Measurements from ENCODE around the gene GLCCI1. TPM values are rescaled to one million over a fixed set of nuclear protein-coding genes. Genes with fewer than 3 reads are reported as not detected.
A peak's percentile ranks its signal among the peaks of the same experiment; 100 is the strongest.

Gene GLCCI1
- total and polyA plus RNA-seq, 2 of the 8 experiments (the other 6 are each of a cell fraction or from before 2014, with no cell fraction given): 12.4 to 27.7 TPM

- H4K8ac ChIP-seq (ENCODE audit: extremely low read depth, insufficient read depth, low read length): no peak overlapping the region
These were observed 144.1 kb downstream of the GLCCI1 start for GRCh38 chr7:8112685-8113084.

More at GRCh38 chr7:8112685-8113084, 144.1 kb downstream of the GLCCI1 start:
- Histone ChIP-seq H3K9me3 (ENCODE audit: insufficient read depth in 2 of 2, low read depth in 1 of 2, low read length in 1 of 2) (no peaks in the 10 kb centered on the region), H3K27me3 (replicated peaks in 1 of 4; ENCODE audit: control insufficient read depth in 3 of 4, extremely low read depth in 1 of 4, insufficient read depth in 3 of 4, low read length in 3 of 4) (no peaks in the 10 kb centered on the region), H2BK12ac (ENCODE audit: low read depth, low read length) (no peak overlapping the region), H3K4me2 (ENCODE audit: insufficient read depth in 1 of 2, low read depth in 2 of 2, low read length in 2 of 2) (no peak overlapping the region), H3K27ac (ENCODE audit: low read depth, low read length) (no peak overlapping the region), H2BK120ac (replicated peaks; ENCODE audit: low read depth, low read length) (peak overlapping the region; percentile 19), H3K79me2 (ENCODE audit: control insufficient read depth in 1 of 2, insufficient read depth in 2 of 2, low read length in 2 of 2) (no peaks in the 10 kb centered on the region), H2BK15ac (ENCODE audit: low read length) (no peak overlapping the region), H4K20me1 (replicated peaks in 1 of 2; ENCODE audit: control insufficient read depth in 1 of 2, insufficient read depth in 2 of 2, low read length in 2 of 2) (no peaks in the 10 kb centered on the region), H3K14ac (ENCODE audit: insufficient read length) (no peak overlapping the region), H3K23ac (ENCODE audit: insufficient read length) (no peak overlapping the region), H3K9ac (replicated peaks in 1 of 4; ENCODE audit: extremely low read depth in 1 of 4, low read depth in 3 of 4, low read length in 3 of 4) (no peak overlapping the region), H3K4me3 (ENCODE audit: extremely low read depth in 1 of 4, insufficient read depth in 2 of 4, low read depth in 3 of 4, low read length in 4 of 4) (no peak overlapping the region), H2AK5ac (ENCODE audit: low read depth, low read length) (no peak overlapping the region), H4K5ac (ENCODE audit: insufficient read length, low read depth, low read length) (no peak overlapping the region), H3K18ac (ENCODE audit: extremely low read depth, low read length) (no peak overlapping the region), H4K91ac (replicated peaks; ENCODE audit: insufficient read length, low read length) (no peak overlapping the region), H3K79me1 (ENCODE audit: low read depth, low read length) (no peaks in the 10 kb centered on the region), H2AFZ (ENCODE audit: low read length) (no peak overlapping the region), H3K36me3 (ENCODE audit: control insufficient read depth in 2 of 4, insufficient read depth in 4 of 4, low read length in 3 of 4) (no peaks in the 10 kb centered on the region; a peak in 1 of 8 replicates), H2BK20ac (ENCODE audit: low read length) (no peak overlapping the region), H3K4ac (replicated peaks; ENCODE audit: insufficient read length, low read depth, low read length) (no peak overlapping the region), H3K56ac (replicated peaks; ENCODE audit: insufficient read length, low read depth, low read length) (no peak overlapping the region), H2BK5ac (ENCODE audit: low read depth, low read length) (no peak overlapping the region), H3K23me2 (ENCODE audit: low read depth, low read length) (no peaks in the 10 kb centered on the region), H3K4me1 (replicated peaks in 1 of 4; ENCODE audit: control insufficient read depth in 3 of 4, insufficient read depth in 4 of 4, low read length in 3 of 4) (peaks cover 3 to 14% (median 8%) of the 10 kb centered on the region in 4 experiments; a peak in 4 of 7 replicates)
- DNase-seq (ENCODE audit: low read depth in 1 of 2, low spot score in 2 of 2) (no peak), FAIRE-seq (no peak)
- TF ChIP-seq KDM5A (IDR thresholded peaks at IDR 0.05; ENCODE audit: low read length): no peak
- TF ChIP-seq ASH2L (IDR thresholded peaks at IDR 0.05; ENCODE audit: low read length): no peak
- TF ChIP-seq TAF7 (optimal IDR thresholded peaks at IDR 0.05; ENCODE audit: borderline replicate concordance, low read depth, low read length): no peak
- TF ChIP-seq SP2 (IDR thresholded peaks at IDR 0.05; ENCODE audit: low read length): no peak
- TF ChIP-seq SAP30 (IDR thresholded peaks at IDR 0.05; ENCODE audit: insufficient read depth, insufficient replicate concordance, low read length): no peak
- no peak for TF ChIP-seq TCF12 (IDR thresholded peaks at IDR 0.05; ENCODE audit: low read depth, low read length)
- TF ChIP-seq SUZ12 (IDR thresholded peaks at IDR 0.05; ENCODE audit: low read length): no peak
- no peak for TF ChIP-seq ZNF274 (IDR thresholded peaks at IDR 0.05; ENCODE audit: borderline replicate concordance, extremely low read depth, low read length)
- TF ChIP-seq CHD1 (IDR thresholded peaks at IDR 0.05; ENCODE audit: low read depth, low read length): no peak
- no peak for TF ChIP-seq PHF8 (conservative IDR thresholded peaks at IDR 0.05; ENCODE audit: low read depth, low read length)
- TF ChIP-seq TAF1 (IDR thresholded peaks at IDR 0.05; ENCODE audit: low read depth, low read length): no peak
- no peak for TF ChIP-seq RXRA (IDR thresholded peaks at IDR 0.05; ENCODE audit: insufficient read depth, low read depth, low read length)
- TF ChIP-seq HDAC2 (IDR thresholded peaks at IDR 0.05; ENCODE audit: borderline replicate concordance in 1 of 2, low read depth in 2 of 2, low read length in 2 of 2): no peak
- no peak for TF ChIP-seq CBX5 (IDR thresholded peaks at IDR 0.05; ENCODE audit: low read depth, low read length)
- ChIA-PET CTCF (ENCODE audit: partially characterized antibody) (interaction anchor here (0.9 kb wide), 1 partner anchor 18 kb away, joined by 3 read pairs; no protein-coding TSS in a partner anchor), POLR2A (ENCODE audit: partially characterized antibody) (interaction anchor here (1.3 kb wide), 1 partner anchor 108 kb away, joined by 3 read pairs; no protein-coding TSS in a partner anchor)
- 93% methylated on average over 2 of the region's 2 CpGs; no CpG with 5 or more reads in 1 of the 2 experiments for WGBS, 2 experiments (ENCODE audit: extremely low coverage in 1 of 2, insufficient coverage in 1 of 2, insufficient read length in 1 of 2, insufficient replicate concordance in 2 of 2, low coverage in 1 of 2, low lambda C conversion rate in 2 of 2, missing lambda C conversion rate in 1 of 2)
